Measurements from ENCODE around the gene PROM2. TPM values are rescaled to one million over a fixed set of nuclear protein-coding genes. Genes with fewer than 3 reads are reported as not detected.
A peak's percentile ranks its signal among the peaks of the same experiment; 100 is the strongest.

The PROM2 gene
- total RNA-seq, 2 donors from 2014 or later: 2.2 to 2.3 TPM

GRCh38 chr2:95276244-95276887, 2.1 kb downstream of the PROM2 start:
- Mint-ChIP-seq H3K36me3 (ENCODE audit: low read depth) (no peaks in the 10 kb centered on the region), H3K27ac (no peak overlapping the region), H3K9me3 (no peaks in the 10 kb centered on the region), H3K27me3 (ENCODE audit: insufficient read depth) (no peaks in the 10 kb centered on the region), H3K4me1 (no peaks in the 10 kb centered on the region), H3K4me3 (no peak overlapping the region)
- H3K9ac ChIP-seq (ENCODE audit: extremely low read depth, low read length, poor library complexity, severe bottlenecking): no peak overlapping the region
- no peak overlapping the region for H3K27ac ChIP-seq (ENCODE audit: low read depth, low read length)
- no peaks in the 10 kb centered on the region for H3K4me1 ChIP-seq (ENCODE audit: control insufficient read depth, insufficient read depth, low read length)
- no peaks in the 10 kb centered on the region for H3K36me3 ChIP-seq (ENCODE audit: control insufficient read depth, insufficient read depth, low read length)
- no peak for DNase-seq
- H3K9me3 ChIP-seq (ENCODE audit: control insufficient read depth, low read length): no peaks in the 10 kb centered on the region
- H3K4me3 ChIP-seq (ENCODE audit: low read length): no peak overlapping the region
- TF ChIP-seq, protein P1, sequence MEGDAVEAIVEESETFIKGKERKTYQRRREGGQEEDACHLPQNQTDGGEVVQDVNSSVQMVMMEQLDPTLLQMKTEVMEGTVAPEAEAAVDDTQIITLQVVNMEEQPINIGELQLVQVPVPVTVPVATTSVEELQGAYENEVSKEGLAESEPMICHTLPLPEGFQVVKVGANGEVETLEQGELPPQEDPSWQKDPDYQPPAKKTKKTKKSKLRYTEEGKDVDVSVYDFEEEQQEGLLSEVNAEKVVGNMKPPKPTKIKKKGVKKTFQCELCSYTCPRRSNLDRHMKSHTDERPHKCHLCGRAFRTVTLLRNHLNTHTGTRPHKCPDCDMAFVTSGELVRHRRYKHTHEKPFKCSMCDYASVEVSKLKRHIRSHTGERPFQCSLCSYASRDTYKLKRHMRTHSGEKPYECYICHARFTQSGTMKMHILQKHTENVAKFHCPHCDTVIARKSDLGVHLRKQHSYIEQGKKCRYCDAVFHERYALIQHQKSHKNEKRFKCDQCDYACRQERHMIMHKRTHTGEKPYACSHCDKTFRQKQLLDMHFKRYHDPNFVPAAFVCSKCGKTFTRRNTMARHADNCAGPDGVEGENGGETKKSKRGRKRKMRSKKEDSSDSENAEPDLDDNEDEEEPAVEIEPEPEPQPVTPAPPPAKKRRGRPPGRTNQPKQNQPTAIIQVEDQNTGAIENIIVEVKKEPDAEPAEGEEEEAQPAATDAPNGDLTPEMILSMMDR (conservative IDR thresholded peaks at IDR 0.05): no peak
- 89 to 91% methylated on average over 5 to 21 of the region's 22 CpGs for WGBS, 2 experiments (ENCODE audit: insufficient coverage in 1 of 2, insufficient read length in 1 of 2)
- no peaks in the 10 kb centered on the region for H3K27me3 ChIP-seq (ENCODE audit: control insufficient read depth, insufficient read depth, low read length, poor library complexity, severe bottlenecking)

DNA sequence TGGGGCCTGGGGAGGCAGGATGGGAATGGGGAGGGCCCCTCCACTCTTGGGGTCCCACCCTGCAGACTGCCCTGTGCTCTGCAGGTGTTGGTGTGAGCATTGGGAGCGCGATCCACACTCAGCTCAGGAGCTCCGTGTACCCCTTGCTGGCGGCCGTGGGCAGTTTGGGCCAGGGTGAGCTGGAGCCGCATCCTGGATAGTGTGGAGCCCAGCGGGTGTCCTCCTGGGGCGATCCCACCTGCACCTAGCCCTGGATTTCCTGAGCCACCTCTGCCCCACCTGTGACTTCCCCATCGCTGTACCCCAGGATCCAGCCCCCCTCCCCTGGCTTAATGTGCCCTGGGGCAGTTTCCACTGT, 2.6 kb downstream of the PROM2 start:
- H3K9me3 Mint-ChIP-seq: no peaks in the 10 kb centered on the region
- Histone ChIP-seq H3K27me3 (ENCODE audit: control insufficient read depth, insufficient read depth, low read length, poor library complexity, severe bottlenecking) (no peaks in the 10 kb centered on the region), H3K36me3 (ENCODE audit: control insufficient read depth, insufficient read depth, low read length) (no peaks in the 10 kb centered on the region), H3K27ac (ENCODE audit: low read depth, low read length) (no peak overlapping the region), H3K9me3 (ENCODE audit: control insufficient read depth, low read length) (no peaks in the 10 kb centered on the region), H3K4me3 (ENCODE audit: low read length) (no peak overlapping the region), H3K4me1 (ENCODE audit: control insufficient read depth, insufficient read depth, low read length) (no peaks in the 10 kb centered on the region), H3K9ac (ENCODE audit: extremely low read depth, low read length, poor library complexity, severe bottlenecking) (no peak overlapping the region)
- no peak for DNase-seq
- H3K4me1 Mint-ChIP-seq: no peaks in the 10 kb centered on the region
- H3K27ac Mint-ChIP-seq: no peak overlapping the region
- H3K27me3 Mint-ChIP-seq (ENCODE audit: insufficient read depth): no peaks in the 10 kb centered on the region
- H3K36me3 Mint-ChIP-seq (ENCODE audit: low read depth): no peaks in the 10 kb centered on the region
- no peak overlapping the region for H3K4me3 Mint-ChIP-seq
- WGBS, 2 experiments (ENCODE audit: insufficient coverage in 1 of 2, insufficient read length in 1 of 2): 95 to 100% methylated on average over 3 to 9 of the region's 9 CpGs
- TF ChIP-seq, protein P1 (conservative IDR thresholded peaks at IDR 0.05): no peak

DNA sequence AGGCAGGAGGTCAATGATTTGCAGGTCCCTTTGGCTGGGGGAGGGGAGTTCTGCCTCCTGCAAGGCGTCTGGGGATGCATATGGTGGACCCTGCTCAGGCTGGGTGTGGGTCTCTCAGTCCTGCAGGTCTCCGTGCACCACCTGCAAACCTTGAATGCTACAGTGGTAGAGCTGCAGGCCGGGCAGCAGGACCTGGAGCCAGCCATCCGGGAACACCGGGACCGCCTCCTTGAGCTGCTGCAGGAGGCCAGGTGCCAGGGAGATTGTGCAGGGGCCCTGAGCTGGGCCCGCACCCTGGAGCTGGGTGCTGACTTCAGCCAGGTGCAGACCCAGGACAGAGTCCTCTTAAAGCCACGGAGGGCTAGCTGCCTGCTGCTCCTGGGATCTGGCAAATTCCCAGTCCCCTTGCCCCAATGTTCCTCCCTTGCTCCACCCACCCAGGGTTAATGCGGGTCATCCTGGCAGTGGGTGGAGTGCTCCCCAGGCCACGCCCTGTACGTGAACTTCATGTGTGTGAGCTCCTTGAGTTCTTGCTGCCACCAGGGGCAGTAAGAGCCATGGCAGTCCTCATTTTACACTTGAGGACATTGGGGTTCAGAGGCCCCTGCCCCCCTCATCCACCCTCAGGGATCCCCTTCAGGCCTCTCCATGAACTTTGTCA, 3.1 kb downstream of the PROM2 start:
- H3K4me3 Mint-ChIP-seq: no peak overlapping the region
- DNase-seq: peak; percentile 77
- H3K4me1 Mint-ChIP-seq: no peaks in the 10 kb centered on the region
- H3K9me3 Mint-ChIP-seq: no peaks in the 10 kb centered on the region
- H3K9me3 ChIP-seq (ENCODE audit: control insufficient read depth, low read length): no peaks in the 10 kb centered on the region
- H3K27ac Mint-ChIP-seq: no peak overlapping the region
- H3K9ac ChIP-seq (ENCODE audit: extremely low read depth, low read length, poor library complexity, severe bottlenecking): no peak overlapping the region
- H3K27me3 Mint-ChIP-seq (ENCODE audit: insufficient read depth): no peaks in the 10 kb centered on the region
- H3K36me3 Mint-ChIP-seq (ENCODE audit: low read depth): no peaks in the 10 kb centered on the region
- H3K4me3 ChIP-seq (ENCODE audit: low read length): no peak overlapping the region
- WGBS, 2 experiments (ENCODE audit: insufficient coverage in 1 of 2, insufficient read length in 1 of 2): 83 to 92% methylated on average over 6 to 11 of the region's 11 CpGs
- TF ChIP-seq, protein P1 (conservative IDR thresholded peaks at IDR 0.05): peak; percentile 47
- no peaks in the 10 kb centered on the region for H3K36me3 ChIP-seq (ENCODE audit: control insufficient read depth, insufficient read depth, low read length)
- no peaks in the 10 kb centered on the region for H3K27me3 ChIP-seq (ENCODE audit: control insufficient read depth, insufficient read depth, low read length, poor library complexity, severe bottlenecking)
- H3K4me1 ChIP-seq (ENCODE audit: control insufficient read depth, insufficient read depth, low read length): no peaks in the 10 kb centered on the region
- no peak overlapping the region for H3K27ac ChIP-seq (ENCODE audit: low read depth, low read length)
